GM21360 (cell line): Measurements from ENCODE around the gene CCDC122.

ENCODE experiments used
- ATAC-seq: cut with Tn5 transposase; IDR thresholded peaks from one replicate; pipeline ENCODE4 v1.9.1; 2021; ENCODE audit warnings: mild to moderate bottlenecking, moderate library complexity; ENCODE audit not compliant: unreplicated experiment

The CCDC122 gene

GRCh38 chr13:43805071-43805468 is 74.5 kb downstream of the CCDC122 start:
- no peak for ATAC-seq

- no peak for ATAC-seq
Observed at GRCh38 chr13:43804461-43805070, 75.0 kb downstream of the CCDC122 start.

- ATAC-seq: no peak
Observed at GRCh38 chr13:43802511-43802910, 77.0 kb downstream of the CCDC122 start.

DNA sequence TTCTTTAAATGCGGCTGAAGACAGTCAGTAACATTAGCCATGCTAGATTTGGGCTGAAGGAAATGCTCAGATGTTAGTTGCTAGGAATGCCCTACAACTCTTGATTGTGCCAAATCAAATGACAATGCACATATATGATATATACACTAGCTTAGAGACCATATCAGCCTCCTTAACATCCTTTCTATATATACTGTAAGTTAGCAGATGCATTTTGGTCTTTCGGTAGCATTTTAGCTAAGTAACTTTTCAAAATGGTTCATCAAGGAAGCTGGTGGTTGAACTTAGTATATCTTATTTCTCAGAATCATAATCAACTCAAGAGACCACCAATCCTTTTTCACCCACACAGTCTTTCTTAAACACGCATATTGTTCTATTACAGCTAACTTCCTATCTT is 78.7 kb downstream of the CCDC122 start:
- no peak for ATAC-seq

GRCh38 chr13:43799191-43799590 is 80.3 kb downstream of the CCDC122 start:
- no peak for ATAC-seq

DNA sequence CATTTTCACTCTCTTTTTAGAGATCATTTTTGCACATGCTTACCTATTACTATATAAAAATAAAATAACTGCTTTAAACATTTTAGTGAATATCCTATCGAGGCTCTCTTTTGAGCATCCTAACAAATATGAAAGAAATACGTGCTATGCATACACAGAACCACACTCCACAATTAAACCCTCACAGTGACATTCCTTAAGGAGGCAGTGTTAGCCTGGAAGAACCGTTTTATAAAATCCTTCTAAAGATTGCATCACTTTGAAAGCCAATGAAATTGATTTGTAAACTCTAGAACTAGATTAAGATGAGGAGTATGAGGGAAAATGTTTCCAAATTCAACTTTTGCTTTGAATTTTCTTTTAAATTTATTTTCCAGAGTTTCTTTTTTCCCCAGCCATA is 81.7 kb downstream of the CCDC122 start:
- no peak for ATAC-seq

GRCh38 chr13:43797159-43797558 is 82.4 kb downstream of the CCDC122 start:
- no peak for ATAC-seq

DNA sequence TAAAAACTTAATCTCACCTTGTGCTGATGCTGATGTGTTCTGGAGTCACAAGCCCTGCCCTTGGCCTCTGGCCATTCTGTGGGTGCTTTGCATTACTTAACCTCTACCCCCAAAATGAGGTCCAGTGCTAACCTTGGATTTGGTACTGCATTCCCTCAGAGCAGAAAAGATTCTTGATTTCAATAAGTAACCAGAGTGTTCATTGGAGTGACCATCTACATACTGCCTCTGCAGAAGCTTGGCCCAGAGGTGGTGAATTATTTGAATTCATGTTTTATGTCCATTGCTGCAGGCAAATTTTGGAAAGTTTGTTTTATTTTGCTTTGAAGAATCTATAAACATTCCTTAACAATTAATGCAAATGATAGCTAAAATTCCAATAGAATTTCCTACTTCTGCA is 85.1 kb downstream of the CCDC122 start:
- ATAC-seq: no peak

DNA sequence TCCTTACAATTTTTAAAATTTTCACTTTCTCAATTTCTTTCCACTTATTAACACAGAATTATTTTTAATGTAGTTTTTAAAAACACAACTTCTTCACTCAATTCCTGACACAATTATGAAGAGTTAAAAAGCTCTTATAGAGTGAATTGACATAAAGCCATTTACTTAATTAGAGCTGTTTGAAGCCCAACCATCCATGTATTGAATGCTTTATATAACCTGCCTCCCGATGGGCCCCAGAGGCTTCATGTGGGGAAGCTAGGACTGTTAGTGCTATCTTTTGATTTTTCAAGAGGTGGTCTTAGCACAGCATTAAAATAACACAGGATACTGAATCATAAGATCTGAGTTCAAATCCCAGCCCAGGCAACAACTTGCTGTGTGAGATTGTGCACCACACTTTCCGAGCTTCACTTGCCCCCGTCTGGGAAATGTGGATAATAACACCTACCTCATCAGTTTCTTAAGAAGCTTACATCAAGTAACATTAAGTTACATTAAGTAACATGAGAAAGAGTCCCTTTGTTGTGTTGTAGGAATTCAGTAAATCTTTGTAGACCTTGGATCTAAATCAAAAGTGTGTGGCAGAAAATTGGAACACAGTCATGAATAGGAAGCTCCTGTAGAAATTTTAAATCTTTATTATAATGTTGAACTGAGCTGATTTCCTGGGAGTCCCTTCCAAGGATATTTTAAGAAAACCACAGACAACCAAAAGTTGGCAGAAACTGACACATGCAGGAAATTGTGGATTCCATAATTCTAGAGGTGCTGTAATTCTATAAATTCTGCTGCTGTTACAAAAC is 87.3 kb downstream of the CCDC122 start:
- no peak for ATAC-seq

GRCh38 chr13:43787997-43788396 is 91.5 kb downstream of the CCDC122 start:
- ATAC-seq: no peak

GRCh38 chr13:43787518-43787891 is 92.0 kb downstream of the CCDC122 start:
- no peak for ATAC-seq

GRCh38 chr13:43786766-43787517 is 92.6 kb downstream of the CCDC122 start, which contains the start of gene ENOX1:
TSS of gene ENOX1 (minus strand) at chr13:43786972.
- ATAC-seq: no peak

DNA sequence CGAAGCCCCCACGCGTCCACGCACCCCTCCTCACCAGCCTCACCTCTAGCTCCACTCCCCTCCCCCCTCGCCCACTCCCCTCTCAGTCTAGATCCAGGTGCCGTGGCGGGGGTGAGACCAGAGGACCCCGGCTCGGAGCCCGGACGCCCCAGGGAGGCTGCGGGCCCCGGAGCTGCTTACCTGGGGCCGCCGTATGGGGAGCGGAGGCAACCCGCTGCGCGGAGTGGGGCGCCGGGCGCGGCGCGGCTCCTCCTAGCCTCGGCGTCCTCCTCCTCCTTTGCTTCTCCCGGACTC is 93.1 kb downstream of the CCDC122 start:
- no peak for ATAC-seq
